ENCODE data around the gene CLRN3.

The CLRN3 gene

GRCh38 chr10:127919418-127920271, 26.9 kb upstream of the CLRN3 start:
- DNase-seq (ENCODE audit: low read depth in 2 of 2) = no peak

- no peak for DNase-seq (ENCODE audit: low read depth in 2 of 2)
Measured at GRCh38 chr10:127918572-127918971, 25.8 kb upstream of the CLRN3 start.

DNA sequence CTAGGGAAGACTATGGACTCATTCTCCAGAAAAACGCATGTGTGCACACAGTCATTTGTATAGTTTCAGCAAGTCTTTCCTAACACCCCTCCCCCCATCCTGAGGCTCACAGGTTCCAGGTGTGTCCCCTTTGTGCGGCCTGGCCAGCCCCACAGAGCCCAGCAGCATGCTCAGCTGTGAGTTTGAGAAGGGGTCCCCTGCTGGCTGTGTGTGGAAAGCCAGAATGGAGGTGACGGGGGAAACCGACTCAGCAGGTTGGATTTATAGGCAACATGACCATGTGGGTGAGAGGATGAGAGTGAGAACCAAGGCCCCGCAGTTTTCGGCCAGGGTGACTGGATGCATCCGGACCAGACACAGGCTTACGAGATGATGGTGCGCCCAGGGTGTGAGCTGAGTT, 24.1 kb upstream of the CLRN3 start:
- no peak for DNase-seq (ENCODE audit: low read depth in 2 of 2)

DNA sequence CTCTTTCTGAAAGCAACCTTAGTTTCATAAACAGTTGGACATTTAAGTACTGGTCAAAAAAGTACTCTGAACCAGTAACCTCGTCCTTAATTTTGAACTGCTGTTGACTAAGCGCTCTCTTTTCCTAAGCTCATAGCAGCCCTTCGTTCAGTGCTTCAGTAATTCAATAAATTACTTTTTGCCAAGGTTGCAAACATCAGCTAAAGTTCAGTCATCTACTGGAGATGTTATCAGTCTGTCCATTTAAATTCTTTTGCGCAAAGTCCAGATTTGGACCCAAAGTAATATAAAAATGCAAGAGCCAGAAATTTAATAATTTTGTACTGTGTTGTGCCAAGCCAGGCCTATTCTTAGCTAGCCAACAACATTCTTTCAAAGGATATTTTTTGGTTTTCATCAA, 22.6 kb upstream of the CLRN3 start:
- DNase-seq (ENCODE audit: low read depth in 2 of 2) = no peak

DNA sequence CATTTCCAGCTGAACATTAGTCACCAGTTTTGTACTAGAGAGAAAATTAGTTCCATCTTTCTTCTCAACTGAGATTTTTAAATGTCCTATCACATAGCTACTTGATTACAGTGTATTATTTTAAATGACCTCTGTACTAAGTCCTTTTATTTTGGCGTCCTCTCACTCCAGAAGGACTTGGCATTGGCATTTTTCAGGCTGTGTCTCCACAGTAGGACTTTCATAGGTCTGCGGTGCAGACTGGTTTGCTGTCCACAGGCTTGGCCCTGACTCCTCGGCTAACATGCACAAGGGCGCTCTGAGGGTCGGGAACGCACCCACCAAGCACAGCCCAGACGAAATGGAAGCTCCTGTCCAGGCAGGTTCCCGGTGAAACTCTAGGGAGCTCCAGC, 20.6 kb upstream of the CLRN3 start:
- DNase-seq (ENCODE audit: low read depth in 2 of 2) = no peak

DNA sequence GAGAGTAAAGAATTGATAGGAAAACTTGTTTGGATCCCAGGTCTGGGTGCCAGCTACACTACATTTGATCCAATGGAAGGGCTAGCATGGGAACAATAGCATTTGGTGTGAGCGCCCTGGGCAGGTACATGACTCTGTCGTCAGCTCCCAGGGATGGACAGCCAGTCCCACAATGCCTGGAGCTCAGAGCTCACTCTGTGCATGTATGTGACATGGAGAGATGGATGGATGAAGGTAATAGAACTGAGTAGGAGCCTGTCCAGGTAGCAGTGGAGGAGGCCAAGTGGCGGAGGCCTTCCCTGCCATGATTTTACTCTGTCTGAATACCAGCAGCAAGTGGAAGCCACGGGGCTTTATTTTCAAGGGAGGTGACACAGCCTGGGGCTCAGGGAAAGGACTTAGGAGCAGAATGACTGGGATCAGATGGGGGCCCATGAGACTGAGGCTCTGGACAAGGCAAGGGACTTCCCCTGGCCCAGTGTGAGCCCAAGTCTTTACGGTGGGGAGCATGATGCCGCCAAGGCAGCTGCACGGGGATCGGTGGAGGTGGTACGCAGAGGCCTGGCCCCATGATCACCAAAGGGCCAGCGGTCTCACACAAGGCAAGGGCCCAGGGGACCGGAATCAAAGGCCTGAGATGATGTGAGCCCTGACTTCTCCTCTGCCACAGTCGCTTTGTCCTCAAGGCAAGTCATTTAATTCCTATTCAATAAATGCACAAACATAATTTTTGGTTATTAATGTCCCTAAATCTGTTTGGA, 20.0 kb upstream of the CLRN3 start:
- DNase-seq (ENCODE audit: low read depth in 2 of 2) = no peak

DNA sequence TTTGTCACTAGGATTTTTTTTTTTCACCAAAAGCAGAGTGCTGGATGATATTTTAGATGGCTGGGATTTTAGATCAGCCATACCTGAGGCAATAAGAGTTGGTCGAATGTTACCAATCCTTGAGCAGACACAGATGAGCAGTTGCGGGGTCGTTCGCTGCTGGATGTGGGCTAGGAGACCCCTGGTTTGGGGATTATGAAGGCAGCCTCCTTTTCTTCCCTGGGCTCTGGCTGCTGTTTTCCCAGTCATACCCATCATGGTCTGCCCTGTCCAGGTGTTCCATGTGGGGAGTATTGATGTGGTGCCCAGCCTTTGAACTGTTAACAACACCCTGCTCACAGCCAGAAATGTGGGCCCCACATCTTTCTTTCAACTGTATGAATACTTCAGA, 19.1 kb upstream of the CLRN3 start:
- no peak for DNase-seq (ENCODE audit: low read depth in 2 of 2)

GRCh38 chr10:127911218-127911866, 18.6 kb upstream of the CLRN3 start:
- DNase-seq (ENCODE audit: low read depth in 2 of 2) = no peak

GRCh38 chr10:127910464-127910770, 17.7 kb upstream of the CLRN3 start:
- no peak for DNase-seq (ENCODE audit: low read depth in 2 of 2)

- DNase-seq (ENCODE audit: low read depth in 2 of 2) = no peak
Measured at GRCh38 chr10:127909716-127910463, 17.1 kb upstream of the CLRN3 start.

DNA sequence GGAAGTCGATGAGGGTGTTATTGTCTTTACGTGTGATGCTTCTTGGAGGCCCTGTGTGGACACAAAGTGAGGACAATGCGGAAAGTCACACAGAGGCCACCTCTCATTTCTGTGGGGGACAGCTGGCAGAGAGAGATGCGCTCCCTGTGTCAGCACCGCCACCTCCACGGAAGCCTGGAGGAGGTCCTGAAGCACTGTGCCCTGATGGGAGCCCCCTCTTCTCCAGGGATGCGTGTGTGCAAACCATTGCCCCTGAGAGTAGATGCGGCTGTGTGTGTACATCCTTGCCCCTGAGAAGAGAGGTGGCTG, 16.2 kb upstream of the CLRN3 start:
- DNase-seq (ENCODE audit: low read depth in 2 of 2) = no peak

GRCh38 chr10:127908106-127908958, 15.6 kb upstream of the CLRN3 start:
- no peak for DNase-seq (ENCODE audit: low read depth in 2 of 2)

DNA sequence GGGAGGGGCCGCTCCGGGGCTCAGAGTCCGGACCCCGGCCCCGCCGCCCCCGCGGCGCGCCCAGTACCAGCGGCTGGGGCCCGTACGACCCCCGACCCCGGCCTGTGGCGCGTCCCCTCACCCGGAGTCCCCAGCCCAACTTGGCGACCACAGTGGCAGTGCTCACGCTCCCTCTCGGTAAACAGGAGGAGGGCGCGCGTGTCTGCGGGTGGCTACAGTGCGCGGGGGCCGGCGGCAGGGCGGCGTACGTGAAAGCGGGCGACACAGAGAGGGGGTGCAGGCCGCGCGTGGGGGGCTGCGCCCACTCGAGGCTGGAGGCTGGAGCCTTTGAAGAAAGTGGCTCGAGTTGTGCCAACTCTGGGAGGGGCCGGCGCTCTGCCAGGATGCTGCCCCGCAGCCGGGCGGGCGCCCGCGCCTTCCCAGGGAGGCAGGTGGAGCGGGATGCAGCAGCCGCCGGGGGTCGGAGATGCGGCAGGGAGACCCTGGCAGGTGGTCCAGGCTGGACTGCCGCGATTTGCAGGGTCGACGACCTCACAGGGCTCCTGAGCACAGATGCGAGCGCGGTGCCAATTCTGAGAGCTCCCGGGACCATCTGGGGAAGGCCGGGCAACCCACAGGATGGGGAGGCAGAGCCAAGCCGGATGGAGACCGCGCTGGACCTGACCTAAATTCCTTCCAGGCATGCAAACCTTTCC, 14.8 kb upstream of the CLRN3 start:
- no peak for DNase-seq (ENCODE audit: low read depth in 2 of 2)

GRCh38 chr10:127906548-127907377, 14.0 kb upstream of the CLRN3 start, which contains the start of gene PTPRE:
Gene PTPRE, plus strand, starts transcription at chr10:127907103. Its CDS starts 133,779 bp downstream, at chr10:128040882.
- DNase-seq (ENCODE audit: low read depth in 2 of 2) = peak in 1 of 2 experiments; percentile 4

- DNase-seq (ENCODE audit: low read depth in 2 of 2) = no peak
Measured at GRCh38 chr10:127905848-127906261, 13.1 kb upstream of the CLRN3 start.

DNA sequence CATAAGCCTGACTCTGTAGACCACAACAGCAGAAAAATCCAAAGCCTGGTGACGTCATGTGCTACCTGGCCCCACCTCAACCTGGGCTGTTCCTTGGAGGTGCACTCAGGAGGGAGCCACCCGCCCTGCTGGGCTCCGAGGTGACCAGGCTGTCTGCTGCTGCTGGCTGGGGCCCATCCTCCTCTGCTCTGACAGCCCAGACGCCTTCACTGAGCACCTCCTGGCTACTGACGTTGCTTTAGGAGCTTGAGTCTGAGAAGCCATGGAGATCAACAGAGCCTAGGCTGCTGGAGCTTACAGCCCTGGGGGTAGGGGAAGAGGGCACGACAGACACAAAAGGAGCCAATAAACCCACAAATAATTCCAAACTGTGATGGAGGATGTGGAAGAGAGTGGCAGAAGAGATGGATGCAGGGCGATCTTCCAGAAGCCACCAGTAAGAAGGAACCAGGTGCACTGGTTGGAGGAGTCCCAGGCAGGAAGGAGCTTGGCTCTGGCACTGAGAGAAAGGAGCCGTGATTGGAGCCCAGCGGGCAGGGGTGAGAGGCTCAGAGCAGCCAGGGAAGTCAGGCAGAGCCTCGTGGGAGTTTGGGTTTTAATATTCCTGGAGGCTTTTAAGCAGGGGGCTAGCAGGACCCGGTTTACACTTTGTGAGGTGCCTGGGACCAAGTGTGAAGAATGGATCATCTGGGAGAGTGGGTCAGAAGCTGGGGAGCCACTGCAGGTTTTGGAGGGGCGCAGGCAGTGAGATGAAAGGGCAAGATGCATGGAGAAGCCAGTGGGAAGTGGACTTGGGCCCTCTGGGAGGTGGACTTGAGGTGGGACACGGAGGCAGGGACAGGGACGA, 12.5 kb upstream of the CLRN3 start:
- no peak for DNase-seq (ENCODE audit: low read depth in 2 of 2)

DNA sequence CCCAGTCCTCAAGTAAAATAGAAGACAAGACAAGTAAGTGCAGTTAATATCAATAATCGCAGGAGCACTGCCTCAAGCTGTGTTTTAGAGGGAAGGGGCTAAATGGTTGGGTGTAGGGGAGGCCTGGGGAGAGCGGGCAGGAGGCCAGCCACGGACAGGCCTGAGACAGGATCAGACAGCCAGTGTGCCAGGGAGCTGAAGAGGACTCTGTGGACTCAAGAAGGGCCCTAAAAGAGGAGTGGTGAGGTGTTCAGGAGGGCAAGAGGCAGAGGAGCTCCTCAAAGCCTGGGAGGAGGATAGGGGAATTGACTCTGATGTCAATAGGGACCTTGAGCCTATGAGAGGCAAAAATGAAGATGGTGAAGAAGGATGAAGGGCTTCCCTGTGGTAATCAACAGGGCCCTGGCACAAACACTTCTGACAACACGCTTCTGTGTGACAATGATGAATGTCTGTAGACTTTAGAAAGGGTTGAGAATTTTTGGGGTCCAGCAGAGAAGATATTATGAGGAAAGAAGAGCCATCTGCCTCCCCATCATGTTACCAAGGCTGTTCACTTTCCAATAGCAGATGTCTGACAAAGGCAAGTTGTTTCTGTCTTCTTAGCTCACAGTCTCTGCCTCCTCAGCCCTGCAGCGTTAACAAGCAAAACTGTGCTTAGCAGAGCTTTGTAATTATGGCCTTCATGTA, 11.7 kb upstream of the CLRN3 start:
- no peak for DNase-seq (ENCODE audit: low read depth in 2 of 2)

DNA sequence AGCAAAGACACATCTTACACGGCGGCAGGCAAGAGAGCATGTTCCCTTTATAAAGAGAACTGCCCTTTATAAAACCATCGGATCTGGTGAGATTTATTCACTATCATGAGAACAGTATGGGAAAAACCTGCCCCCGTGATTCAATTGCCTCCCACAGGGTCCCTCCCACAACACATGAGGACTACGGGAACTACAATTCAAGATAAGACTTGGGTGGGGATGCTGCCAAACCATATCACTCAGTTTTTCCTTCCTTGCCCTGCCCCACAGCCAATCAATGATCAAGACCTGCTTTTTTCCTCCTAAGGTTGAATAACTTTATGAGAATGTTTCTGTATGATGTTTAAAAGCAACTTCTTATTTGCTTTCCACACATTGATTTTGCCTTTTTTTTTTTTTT, 11.0 kb upstream of the CLRN3 start:
- no peak for DNase-seq (ENCODE audit: low read depth in 2 of 2)

Measured in fibroblast of skin of left biceps (primary cell).